Ovary (tissue), 3 donors: ENCODE data around the gene LCN1.

ENCODE experiments used
- POLR2A ChIP-seq: fragments of 450-650 bp; IDR thresholded peaks from one replicate; pipeline ENCODE4 v1.6.1; 2017; ENCODE audit warnings: antibody characterized with exemption, mild to moderate bottlenecking, moderate library complexity
- TF ChIP-seq, protein P1 (sequence below), 3 donors: fragments of 450-650 bp in 2 of 3; fragments of 200-600 bp in 1 of 3; IDR thresholded peaks; one replicate each; pipeline versions ENCODE4 v1.5.1 to v1.8.0; 2016 to 2022; ENCODE audit warnings: antibody characterized with exemption in 3 of 3, mild to moderate bottlenecking in 1 of 3
- donor health status: DM: no; HTN: no; CAD: no.

GRCh38 chr9:135559606-135560005 lies 38.4 kb downstream of the LCN1 start:
- TF ChIP-seq, protein P1, sequence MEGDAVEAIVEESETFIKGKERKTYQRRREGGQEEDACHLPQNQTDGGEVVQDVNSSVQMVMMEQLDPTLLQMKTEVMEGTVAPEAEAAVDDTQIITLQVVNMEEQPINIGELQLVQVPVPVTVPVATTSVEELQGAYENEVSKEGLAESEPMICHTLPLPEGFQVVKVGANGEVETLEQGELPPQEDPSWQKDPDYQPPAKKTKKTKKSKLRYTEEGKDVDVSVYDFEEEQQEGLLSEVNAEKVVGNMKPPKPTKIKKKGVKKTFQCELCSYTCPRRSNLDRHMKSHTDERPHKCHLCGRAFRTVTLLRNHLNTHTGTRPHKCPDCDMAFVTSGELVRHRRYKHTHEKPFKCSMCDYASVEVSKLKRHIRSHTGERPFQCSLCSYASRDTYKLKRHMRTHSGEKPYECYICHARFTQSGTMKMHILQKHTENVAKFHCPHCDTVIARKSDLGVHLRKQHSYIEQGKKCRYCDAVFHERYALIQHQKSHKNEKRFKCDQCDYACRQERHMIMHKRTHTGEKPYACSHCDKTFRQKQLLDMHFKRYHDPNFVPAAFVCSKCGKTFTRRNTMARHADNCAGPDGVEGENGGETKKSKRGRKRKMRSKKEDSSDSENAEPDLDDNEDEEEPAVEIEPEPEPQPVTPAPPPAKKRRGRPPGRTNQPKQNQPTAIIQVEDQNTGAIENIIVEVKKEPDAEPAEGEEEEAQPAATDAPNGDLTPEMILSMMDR (IDR thresholded peaks at IDR 0.05): no peak
- no peak for TF ChIP-seq POLR2A
